ENCODE data around the gene CALML3.
"Not testable (repeated sequence)": the region's sequence is repeated elsewhere in the genome, so short reads cannot be mapped to it uniquely, and the experiment has no call there.

CALML3 gene

GRCh38 chr10:5524641-5525560, at the start of gene CALML3:
Gene CALML3, plus strand, starts transcription at chr10:5524961. Its CDS starts 125 bp downstream, at chr10:5525086.
- DNase-seq (ENCODE audit: low spot score), result peak; percentile 34

GRCh38 chr10:5475088-5475487, 49.7 kb upstream of the CALML3 start:
- DNase-seq (ENCODE audit: low spot score), result not testable (repeated sequence)

- DNase-seq (ENCODE audit: low spot score), result not testable (repeated sequence)
These were observed 48.6 kb upstream of the CALML3 start for GRCh38 chr10:5475974-5476807.

GRCh38 chr10:5476918-5477525, 47.7 kb upstream of the CALML3 start:
- no peak for DNase-seq (ENCODE audit: low spot score)

GRCh38 chr10:5477948-5478693, 46.6 kb upstream of the CALML3 start:
- DNase-seq (ENCODE audit: low spot score), result no peak

GRCh38 chr10:5478694-5479305, 46.0 kb upstream of the CALML3 start:
- no peak for DNase-seq (ENCODE audit: low spot score)

GRCh38 chr10:5479481-5480161, 45.1 kb upstream of the CALML3 start:
- peak; percentile 41 for DNase-seq (ENCODE audit: low spot score)

GRCh38 chr10:5480162-5480941, 44.4 kb upstream of the CALML3 start:
- DNase-seq (ENCODE audit: low spot score), result peak; percentile 55

GRCh38 chr10:5481121-5481520, 43.6 kb upstream of the CALML3 start:
- peak; percentile 25 for DNase-seq (ENCODE audit: low spot score)

GRCh38 chr10:5482016-5482415, 42.7 kb upstream of the CALML3 start:
- peak; percentile 36 for DNase-seq (ENCODE audit: low spot score)

- no peak for DNase-seq (ENCODE audit: low spot score)
These were observed 40.6 kb upstream of the CALML3 start for GRCh38 chr10:5484205-5484604.

GRCh38 chr10:5485290-5485689, 39.5 kb upstream of the CALML3 start:
- DNase-seq (ENCODE audit: low spot score), result no peak

- DNase-seq (ENCODE audit: low spot score), result no peak
These were observed 38.6 kb upstream of the CALML3 start for GRCh38 chr10:5485948-5486852.

- DNase-seq (ENCODE audit: low spot score), result no peak
These were observed 37.9 kb upstream of the CALML3 start for GRCh38 chr10:5486853-5487235.

GRCh38 chr10:5488272-5489161, 36.2 kb upstream of the CALML3 start:
- no peak for DNase-seq (ENCODE audit: low spot score)

GRCh38 chr10:5490032-5490431, 34.7 kb upstream of the CALML3 start:
- no peak for DNase-seq (ENCODE audit: low spot score)

GRCh38 chr10:5490698-5491464, 33.9 kb upstream of the CALML3 start:
- DNase-seq (ENCODE audit: low spot score), result no peak

Data from left forelimb (tissue), 1 donor.